ENCODE results near the gene ZRANB3. TPM values are rescaled to one million over a fixed set of nuclear protein-coding genes. Genes with fewer than 3 reads are reported as not detected.

The ZRANB3 gene
- total RNA-seq, 1 experiment from 2014 or later, result 16.3 TPM

- Mint-ChIP-seq H3K36me3 (ENCODE audit: insufficient read depth, unreplicated experiment) (peaks cover 4% of the 10 kb centered on the region), H3K4me1 (ENCODE audit: insufficient read depth, unreplicated experiment) (no peaks in the 10 kb centered on the region), H3K4me3 (ENCODE audit: unreplicated experiment) (no peak overlapping the region), H3K27me3 (ENCODE audit: insufficient read depth, unreplicated experiment) (no peaks in the 10 kb centered on the region), H3K9me3 (ENCODE audit: unreplicated experiment) (no peaks in the 10 kb centered on the region), H3K27ac (ENCODE audit: low read depth, unreplicated experiment) (no peak overlapping the region)
- CTCF ChIA-PET, result no interaction called here
- POLR2A ChIA-PET, result interaction anchor here (1.0 kb wide), 1 partner anchor 14 kb away, joined by 3 read pairs; no protein-coding TSS in a partner anchor
- intact Hi-C loops (cut with micrococcal nuclease), result no loop called here
- no peak for TF ChIP-seq CTCF (IDR thresholded peaks at IDR 0.05; ENCODE audit: unreplicated experiment)
- no TSS peak for BruUV-seq (replicated peaks)
- DNase-seq (ENCODE audit: unreplicated experiment), result no peak
These were observed 303.6 kb downstream of the ZRANB3 start for GRCh38 chr2:135227386-135227785.

GRCh38 chr2:135226961-135227360, 304.1 kb downstream of the ZRANB3 start:
- POLR2A ChIA-PET, result interaction anchor here (1.0 kb wide), 1 partner anchor 13 kb away, joined by 3 read pairs; no protein-coding TSS in a partner anchor
- Mint-ChIP-seq H3K27me3 (ENCODE audit: insufficient read depth, unreplicated experiment) (no peaks in the 10 kb centered on the region), H3K9me3 (ENCODE audit: unreplicated experiment) (no peaks in the 10 kb centered on the region), H3K4me3 (ENCODE audit: unreplicated experiment) (no peak overlapping the region), H3K36me3 (ENCODE audit: insufficient read depth, unreplicated experiment) (peaks cover 4% of the 10 kb centered on the region), H3K4me1 (ENCODE audit: insufficient read depth, unreplicated experiment) (no peaks in the 10 kb centered on the region), H3K27ac (ENCODE audit: low read depth, unreplicated experiment) (no peak overlapping the region)
- intact Hi-C loops (cut with micrococcal nuclease), result no loop called here
- BruUV-seq (replicated peaks), result no TSS peak
- no peak for DNase-seq (ENCODE audit: unreplicated experiment)
- CTCF ChIA-PET, result interaction anchor here (0.6 kb wide), 2 partner anchors 11 to 485 kb away, joined by 3 to 4 read pairs; no protein-coding TSS in a partner anchor
- TF ChIP-seq CTCF (IDR thresholded peaks at IDR 0.05; ENCODE audit: unreplicated experiment), result no peak

GRCh38 chr2:135225781-135226180, 305.2 kb downstream of the ZRANB3 start:
- H3K4me3 Mint-ChIP-seq (ENCODE audit: unreplicated experiment), result no peak overlapping the region
- no TSS peak for BruUV-seq (replicated peaks)
- H3K4me1 Mint-ChIP-seq (ENCODE audit: insufficient read depth, unreplicated experiment), result no peaks in the 10 kb centered on the region
- no peaks in the 10 kb centered on the region for H3K9me3 Mint-ChIP-seq (ENCODE audit: unreplicated experiment)
- POLR2A ChIA-PET, result interaction anchor here (0.6 kb wide), 1 partner anchor 1037 kb away, joined by 3 read pairs; no protein-coding TSS in a partner anchor
- no peak overlapping the region for H3K27ac Mint-ChIP-seq (ENCODE audit: low read depth, unreplicated experiment)
- CTCF ChIA-PET, result interaction anchor here (0.7 kb wide), 1 partner anchor 632 kb away, joined by 5 read pairs; no protein-coding TSS in a partner anchor
- H3K36me3 Mint-ChIP-seq (ENCODE audit: insufficient read depth, unreplicated experiment), result peaks cover 4% of the 10 kb centered on the region
- DNase-seq (ENCODE audit: unreplicated experiment), result no peak
- intact Hi-C loops (cut with micrococcal nuclease), result no loop called here
- TF ChIP-seq CTCF (IDR thresholded peaks at IDR 0.05; ENCODE audit: unreplicated experiment), result no peak
- no peaks in the 10 kb centered on the region for H3K27me3 Mint-ChIP-seq (ENCODE audit: insufficient read depth, unreplicated experiment)

- ChIA-PET POLR2A (no interaction called here), CTCF (no interaction called here)
- no peak for TF ChIP-seq CTCF (IDR thresholded peaks at IDR 0.05; ENCODE audit: unreplicated experiment)
- no TSS peak for BruUV-seq (replicated peaks)
- no peaks in the 10 kb centered on the region for H3K27me3 Mint-ChIP-seq (ENCODE audit: insufficient read depth, unreplicated experiment)
- H3K27ac Mint-ChIP-seq (ENCODE audit: low read depth, unreplicated experiment), result no peak overlapping the region
- no peak for DNase-seq (ENCODE audit: unreplicated experiment)
- H3K4me1 Mint-ChIP-seq (ENCODE audit: insufficient read depth, unreplicated experiment), result no peaks in the 10 kb centered on the region
- intact Hi-C loops (cut with micrococcal nuclease), result no loop called here
- H3K4me3 Mint-ChIP-seq (ENCODE audit: unreplicated experiment), result no peak overlapping the region
- H3K9me3 Mint-ChIP-seq (ENCODE audit: unreplicated experiment), result no peaks in the 10 kb centered on the region
- H3K36me3 Mint-ChIP-seq (ENCODE audit: insufficient read depth, unreplicated experiment), result peaks cover 8% of the 10 kb centered on the region
These were observed 311.8 kb downstream of the ZRANB3 start for GRCh38 chr2:135219226-135219625.

All from MCF 10A (cell line).